Panc1 (cell line): Measurements from ENCODE around the gene GPR137B. TPM values are rescaled to one million over a fixed set of nuclear protein-coding genes. Genes with fewer than 3 reads are reported as not detected.

Experiments used
- ATAC-seq: fragments of 200-7000 bp; cut with Tn5 transposase; 2 replicates; pipeline ENCODE4 v1.9.1; 2020; ENCODE audit warnings: mild to moderate bottlenecking, moderate library complexity
- BruUV-seq: library from RNA; stranded (reverse); fragments of 400-500 nt; replicated peaks from 2 replicates; lab custom pipeline; 2021; lab: Mats Ljungman, UMichigan
- CTCF ChIA-PET: fragments of 300-600 bp; sonication (Branson Sonifier 250); formaldehyde crosslinking; loops from one replicate; lab custom pipeline; 2022; ENCODE audit warnings: antibody characterized with exemption; lab: Charles Lee
- POLR2A ChIA-PET: fragments of 300-600 bp; sonication (Branson Sonifier 250); formaldehyde crosslinking; loops from one replicate; lab custom pipeline; 2022; ENCODE audit warnings: antibody characterized with exemption; lab: Charles Lee
- DNase-seq: peaks from one replicate; pipeline ENCODE4 v3.0.0-alpha.2; 2010; ENCODE audit warnings: low read depth, low spot score
- H3K27ac ChIP-seq: 2 replicates; pipeline ENCODE4 v1.5.1; 2011; ENCODE audit warnings: mild to moderate bottlenecking, low read length, inconsistent platforms
- H3K27me3 ChIP-seq: fragments of 200-500 bp; sonication (Bioruptor generic); 2 replicates; pipeline ENCODE4 v1.6.0; 2014; ENCODE audit warnings: low read length, inconsistent platforms; ENCODE audit not compliant: control insufficient read depth, insufficient read depth
- H3K36me3 ChIP-seq: fragments of 200-500 bp; sonication (Bioruptor generic); 2 replicates; pipeline ENCODE4 v1.5.1; 2014; ENCODE audit warnings: inconsistent platforms, mild to moderate bottlenecking, low read length, moderate library complexity; ENCODE audit not compliant: control insufficient read depth, insufficient read depth
- H3K4me1 ChIP-seq: 2 replicates; pipeline ENCODE4 v1.5.1; 2011; ENCODE audit warnings: inconsistent platforms, mild to moderate bottlenecking, low read length, moderate library complexity; ENCODE audit not compliant: control insufficient read depth, insufficient read depth
- H3K4me3 ChIP-seq, 2 experiments: 2 replicates each; pipeline ENCODE4 v1.5.1; 2011 to 2012; ENCODE audit warnings: low read depth in 2 of 2, low read length in 2 of 2, mild to moderate bottlenecking in 2 of 2, inconsistent platforms in 1 of 2, moderate library complexity in 1 of 2
- H3K9me3 ChIP-seq: fragments of 200-500 bp; sonication (Bioruptor generic); 2 replicates; pipeline ENCODE4 v1.5.1; 2014; ENCODE audit warnings: low read depth, mild to moderate bottlenecking, inconsistent platforms, low read length, moderate library complexity; ENCODE audit not compliant: control insufficient read depth, insufficient read depth
- CTCF ChIP-seq: fragments of 450-650 bp; IDR thresholded peaks from 2 replicates; pipeline ENCODE4 v1.5.1; 2017; ENCODE audit warnings: mild to moderate bottlenecking
- POLR2AphosphoS5 ChIP-seq: IDR thresholded peaks from 2 replicates; pipeline ENCODE4 v1.6.1; 2012; ENCODE audit warnings: mild to moderate bottlenecking, low read depth, low read length, moderate library complexity
- REST ChIP-seq, 2 experiments: IDR thresholded peaks; 2 replicates each; pipeline ENCODE4 v1.6.1; 2011 to 2012; ENCODE audit warnings: low read depth in 2 of 2, control low read depth in 1 of 2, low read length in 1 of 2, mild to moderate bottlenecking in 1 of 2, moderate library complexity in 1 of 2; ENCODE audit not compliant: insufficient read depth in 1 of 2
- SIN3A ChIP-seq: IDR thresholded peaks from 2 replicates; pipeline ENCODE4 v1.6.1; 2012; ENCODE audit warnings: low read depth, mild to moderate bottlenecking, low read length, moderate library complexity, borderline replicate concordance; ENCODE audit not compliant: insufficient read depth
- TCF7L2 ChIP-seq: IDR thresholded peaks from 2 replicates; pipeline ENCODE4 v1.6.1; 2011; ENCODE audit warnings: mild to moderate bottlenecking, low read depth, low read length, inconsistent platforms
- in situ Hi-C: cut with HindIII; loops from 2 replicates; pipeline ENCODE4 v1.10.0; 2016; ENCODE audit warnings: low sequenced_read_pairs, low pct_unique_long_range_greater_than_20kb
- intact Hi-C: fragments of 100-400 bp; cut with micrococcal nuclease; formaldehyde crosslinking; loops from one replicate; pipeline ENCODE4 v1.10.0; 2022; ENCODE audit not compliant: unreplicated experiment
- total RNA-seq: library from RNA; stranded (reverse); gene quantifications from one replicate; pipeline ENCODE4 v1.2.1, GENCODE V29; 2021; ENCODE audit not compliant: unreplicated experiment

GPR137B gene
- total RNA-seq, 1 experiment from 2014 or later: 25.3 TPM

- Histone ChIP-seq H3K27ac (no peak overlapping the region), H3K4me3 (no peak overlapping the region), H3K4me1 (no peaks in the 10 kb centered on the region), H3K27me3 (no peaks in the 10 kb centered on the region), H3K36me3 (peaks cover 5% of the 10 kb centered on the region; the same call in 1 of the 2 replicates), H3K9me3 (no peaks in the 10 kb centered on the region)
- no peak for TF ChIP-seq SIN3A
- no peak for TF ChIP-seq REST (IDR thresholded peaks at IDR 0.05; ENCODE audit: insufficient read depth in 1 of 2, low read depth in 2 of 2, low read length in 1 of 2)
- TF ChIP-seq TCF7L2: no peak
- TF ChIP-seq CTCF: no peak
- no peak for TF ChIP-seq POLR2AphosphoS5
- intact Hi-C loops: no loop called here
- DNase-seq: no peak
- no TSS peak for BruUV-seq
- CTCF ChIA-PET: no interaction called here
- POLR2A ChIA-PET: no interaction called here
- in situ Hi-C loops: no loop called here
- no peak for ATAC-seq
Observed at GRCh38 chr1:236251587-236251986, 109.2 kb downstream of the GPR137B start.

GRCh38 chr1:236253119-236253518, 110.8 kb downstream of the GPR137B start:
- peaks cover 5% of the 10 kb centered on the region; the same call in 1 of the 2 replicates for H3K36me3 ChIP-seq
- no TSS peak for BruUV-seq
- H3K4me1 ChIP-seq: no peaks in the 10 kb centered on the region
- ChIA-PET CTCF (no interaction called here), POLR2A (interaction anchor here (0.6 kb wide), 1 partner anchor 86 kb away, joined by 3 read pairs; no protein-coding TSS in a partner anchor)
- no peak overlapping the region for H3K27ac ChIP-seq
- intact Hi-C loops (no loop called here), in situ Hi-C loops (no loop called here)
- DNase-seq (no peak), ATAC-seq (no peak)
- H3K9me3 ChIP-seq: no peaks in the 10 kb centered on the region
- H3K27me3 ChIP-seq: no peaks in the 10 kb centered on the region
- H3K4me3 ChIP-seq: no peak overlapping the region
- TF ChIP-seq POLR2AphosphoS5 (no peak), REST (IDR thresholded peaks at IDR 0.05; ENCODE audit: insufficient read depth in 1 of 2, low read depth in 2 of 2, low read length in 1 of 2) (no peak), TCF7L2 (no peak), CTCF (no peak), SIN3A (no peak)
